ENCODE results near the gene KRTAP3-1.

GRCh38 chr17:41008811-41009210, at the start of gene KRTAP3-1:
- TF ChIP-seq CTCF (IDR thresholded peaks at IDR 0.05) (no peak), EZH2 (IDR thresholded peaks at IDR 0.05) (no peak), EZH2phosphoT487 (IDR thresholded peaks at IDR 0.05) (no peak)

Measured in neural progenitor cell (in vitro differentiated cells).